HG02571 (cell line): ENCODE data around the gene HOXB2.

Source experiments
- ATAC-seq: cut with Tn5 transposase; IDR thresholded peaks from one replicate; pipeline ENCODE4 v1.9.1; 2021; ENCODE audit warnings: mild to moderate bottlenecking, moderate library complexity; ENCODE audit not compliant: unreplicated experiment

Gene HOXB2

DNA sequence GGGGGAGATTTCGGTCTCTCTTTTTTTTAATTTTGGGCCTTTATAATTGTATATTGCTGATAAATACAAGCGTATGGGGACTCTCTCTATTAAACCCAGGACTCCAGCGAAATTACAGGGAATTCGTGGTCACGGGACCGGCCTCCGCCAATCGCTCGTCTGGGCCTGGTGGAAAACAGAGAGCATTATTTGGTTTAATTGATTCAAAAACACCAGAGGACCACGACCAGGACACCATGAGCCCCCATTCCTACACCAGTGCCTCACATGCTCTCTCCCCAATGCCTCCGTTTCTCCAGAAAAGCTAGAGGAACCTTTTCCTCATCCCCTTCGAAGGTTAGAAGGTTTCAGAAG, at the start of gene HOXB2:
Gene HOXB2 (minus strand): TSS at position 88 of the 354 bp plus-strand sequence. CDS start 198 bp downstream, outside the sequence.
- ATAC-seq = no peak

GRCh38 chr17:48593840-48594537, 49.1 kb upstream of the HOXB2 start:
- ATAC-seq = no peak

- ATAC-seq = no peak
Measured at GRCh38 chr17:48593126-48593829, 48.4 kb upstream of the HOXB2 start, which contains the start of gene HOXB5. Gene HOXB5, minus strand, starts transcription at chr17:48593779. Its CDS starts 97 bp downstream, at chr17:48593682.

DNA sequence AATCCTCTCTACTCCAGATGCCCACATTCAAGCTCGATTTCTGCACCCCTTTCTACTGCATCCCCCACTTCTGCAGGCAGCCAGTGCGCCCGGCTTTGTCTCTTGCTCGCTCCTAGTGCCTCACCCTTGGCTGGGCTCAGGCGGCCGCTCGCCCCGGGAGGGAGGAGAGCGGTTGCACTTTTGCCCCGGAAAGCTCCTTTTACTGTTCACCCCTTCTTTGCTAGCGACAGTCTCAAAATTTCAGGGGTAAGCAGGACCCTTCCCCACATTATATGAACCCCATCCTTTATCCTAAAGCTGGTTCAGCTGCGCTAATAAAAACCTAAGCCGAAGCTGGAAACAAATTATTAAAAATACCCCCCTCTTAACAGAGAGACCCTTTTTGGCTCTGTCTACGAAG, 47.7 kb upstream of the HOXB2 start:
- ATAC-seq = no peak

DNA sequence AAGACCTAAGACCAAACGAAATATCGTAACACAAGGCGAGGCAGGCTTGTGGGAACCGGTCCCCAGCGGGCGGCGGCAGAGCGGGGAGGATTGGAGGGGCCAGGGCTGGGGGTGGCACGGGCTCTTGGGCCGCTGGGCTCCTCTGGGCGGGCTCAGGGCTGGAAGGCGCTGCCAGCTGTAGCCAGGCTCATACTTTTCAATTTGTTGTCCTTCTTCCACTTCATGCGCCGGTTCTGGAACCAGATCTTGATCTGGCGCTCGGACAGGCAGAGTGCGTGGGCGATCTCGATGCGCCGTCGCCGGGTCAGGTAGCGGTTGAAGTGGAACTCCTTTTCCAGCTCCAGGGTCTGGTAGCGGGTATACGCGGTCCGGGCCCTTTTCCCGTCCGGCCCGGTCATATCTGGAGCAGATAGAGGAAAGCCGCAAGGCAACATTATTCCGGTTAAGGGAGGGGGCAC, 47.2 kb upstream of the HOXB2 start:
- no peak for ATAC-seq

GRCh38 chr17:48591255-48592056, 46.5 kb upstream of the HOXB2 start:
- no peak for ATAC-seq

GRCh38 chr17:48590607-48591161, 45.8 kb upstream of the HOXB2 start:
- no peak for ATAC-seq

GRCh38 chr17:48589831-48590606, 45.1 kb upstream of the HOXB2 start, which contains the start of gene HOXB3:
Gene HOXB3, minus strand, starts transcription at chr17:48590241. Its CDS starts 37,767 bp downstream, at chr17:48552474.
- ATAC-seq = no peak

- ATAC-seq = no peak
Measured at GRCh38 chr17:48589060-48589830, 44.3 kb upstream of the HOXB2 start.

DNA sequence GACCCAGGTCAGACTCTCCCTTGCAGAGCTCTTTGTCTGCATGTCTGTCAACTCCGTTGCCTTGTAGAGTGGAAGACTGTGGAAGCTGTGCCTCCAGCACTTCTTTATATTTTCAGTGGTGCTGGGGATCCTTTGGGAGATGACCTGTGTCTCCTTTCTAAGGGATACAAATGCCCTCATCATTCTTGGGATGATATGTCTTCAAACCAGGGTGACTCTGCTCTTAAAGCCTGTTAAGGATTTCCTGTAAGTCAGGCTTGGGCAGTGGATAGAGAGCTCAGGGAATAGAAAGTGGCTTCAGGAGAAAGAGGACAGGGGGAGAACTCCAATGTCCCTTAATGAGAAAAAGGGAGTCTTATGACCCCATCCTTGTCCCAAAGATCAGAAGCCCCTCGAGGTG, 43.6 kb upstream of the HOXB2 start:
- no peak for ATAC-seq

- no peak for ATAC-seq
Measured at GRCh38 chr17:48588074-48588415, 43.1 kb upstream of the HOXB2 start.

- no peak for ATAC-seq
Measured at GRCh38 chr17:48587276-48588073, 42.6 kb upstream of the HOXB2 start.

DNA sequence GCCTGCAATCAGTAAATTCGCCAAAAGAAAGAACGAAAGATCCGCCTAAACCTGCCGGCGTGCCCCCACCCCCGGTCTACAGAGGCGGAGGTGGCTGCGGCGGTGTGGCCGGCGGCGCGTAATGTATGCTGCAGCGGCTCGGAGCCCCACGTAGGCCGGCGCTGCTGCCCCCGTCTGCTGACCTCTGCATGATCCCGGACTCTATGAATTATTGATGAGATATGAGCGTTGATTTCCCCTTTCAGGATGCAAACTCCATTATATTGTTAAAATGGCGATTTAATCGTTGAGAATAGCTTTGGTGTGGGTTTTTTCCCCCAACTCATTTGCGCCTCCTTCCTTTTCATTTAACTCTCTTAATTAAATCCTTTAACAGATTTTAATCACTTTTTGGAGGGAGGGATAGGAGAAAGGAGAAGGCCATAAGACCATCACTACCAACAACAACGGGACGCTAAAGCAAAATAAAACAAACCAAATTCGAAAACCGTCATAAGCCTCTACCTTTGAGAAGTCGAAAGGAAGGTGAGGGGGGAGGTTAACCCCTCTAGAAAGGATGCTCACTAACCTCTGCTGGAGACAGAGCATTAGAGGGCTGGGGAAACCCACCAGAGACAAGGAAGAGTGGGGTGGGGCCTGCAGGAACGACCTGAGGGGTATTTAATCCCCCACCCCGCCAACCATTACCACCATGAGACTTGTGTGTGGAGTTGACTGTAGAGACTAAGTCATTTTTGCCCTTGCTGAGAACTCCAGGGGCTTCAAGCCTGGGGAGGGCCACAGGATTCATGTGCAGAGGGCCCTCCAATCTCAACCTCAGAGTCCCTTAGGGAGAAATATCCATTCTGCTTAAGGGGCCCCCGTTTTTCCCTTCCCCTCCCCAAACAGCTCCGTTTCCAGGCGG, 41.7 kb upstream of the HOXB2 start:
- ATAC-seq = no peak

- ATAC-seq = no peak
Measured at GRCh38 chr17:48584223-48584741, 39.4 kb upstream of the HOXB2 start.

GRCh38 chr17:48583708-48584222, 38.9 kb upstream of the HOXB2 start:
- ATAC-seq = no peak

GRCh38 chr17:48582750-48583069, 37.8 kb upstream of the HOXB2 start:
- no peak for ATAC-seq

GRCh38 chr17:48579760-48580554, 35.0 kb upstream of the HOXB2 start:
- no peak for ATAC-seq
